Activated naive CD4-positive, alpha-beta T cell treated with anti-CD3 and anti-CD28 coated beads, Interleukin-2, amount 10 ng/mL, durations not matched to agents 7 days and 5 days (primary cell): ENCODE data around the gene CDK11B.
"Not testable (repeated sequence)": the region's sequence is repeated elsewhere in the genome, so short reads cannot be mapped to it uniquely, and the experiment has no call there.

Source experiments
- CTCF ChIA-PET: fragments of 350-600 bp; sonication (Branson Sonifier 250); formaldehyde crosslinking; loops from one replicate; lab custom pipeline; 2021; ENCODE audit warnings: antibody characterized with exemption; lab: Charles Lee
- DNase-seq: peaks from one replicate; pipeline ENCODE4 v3.0.0-alpha.2; 2020
- H3K27ac Mint-ChIP-seq: one replicate; pipeline ENCODE4 v1.8.0; 2021; ENCODE audit warnings: mild to moderate bottlenecking, moderate library complexity, mixed read lengths
- H3K27me3 Mint-ChIP-seq: one replicate; pipeline ENCODE4 v1.8.0; 2021; ENCODE audit warnings: mild to moderate bottlenecking, mixed read lengths
- H3K36me3 Mint-ChIP-seq: one replicate; pipeline ENCODE4 v1.8.0; 2021; ENCODE audit warnings: mixed read lengths
- H3K4me1 Mint-ChIP-seq: one replicate; pipeline ENCODE4 v1.8.0; 2021; ENCODE audit warnings: mixed read lengths
- H3K4me3 Mint-ChIP-seq: one replicate; pipeline ENCODE4 v1.8.0; 2021; ENCODE audit warnings: mild to moderate bottlenecking, moderate library complexity, mixed read lengths
- H3K9me3 Mint-ChIP-seq: one replicate; pipeline ENCODE4 v1.8.0; 2021; ENCODE audit warnings: mixed read lengths

CDK11B gene

GRCh38 chr1:1658583-1659549 lies at the start of gene CDK11B:
Gene CDK11B (minus strand): TSS chr1:1659004. CDS start chr1:1657485, 1,519 bp downstream.
- peaks cover 17% of the 10 kb centered on the region for H3K36me3 Mint-ChIP-seq
- peak within 1 kb of the TSS; percentile 96 for H3K4me3 Mint-ChIP-seq
- CTCF ChIA-PET, H3K9me3 Mint-ChIP-seq, H3K27me3 Mint-ChIP-seq: not testable (repeated sequence)
- peak within 1 kb of the TSS; percentile 100 for H3K27ac Mint-ChIP-seq
- DNase-seq: peak; percentile 95
- peaks cover 20% of the 10 kb centered on the region for H3K4me1 Mint-ChIP-seq

GRCh38 chr1:1707897-1708296 lies 49.1 kb upstream of the CDK11B start:
- H3K27ac Mint-ChIP-seq, H3K36me3 Mint-ChIP-seq, DNase-seq, H3K27me3 Mint-ChIP-seq, H3K9me3 Mint-ChIP-seq, H3K4me1 Mint-ChIP-seq, H3K4me3 Mint-ChIP-seq, CTCF ChIA-PET: not testable (repeated sequence)

GRCh38 chr1:1707241-1707640 lies 48.4 kb upstream of the CDK11B start:
- H3K27ac Mint-ChIP-seq, H3K4me1 Mint-ChIP-seq, H3K36me3 Mint-ChIP-seq, CTCF ChIA-PET, DNase-seq, H3K27me3 Mint-ChIP-seq, H3K9me3 Mint-ChIP-seq, H3K4me3 Mint-ChIP-seq: not testable (repeated sequence)

DNA sequence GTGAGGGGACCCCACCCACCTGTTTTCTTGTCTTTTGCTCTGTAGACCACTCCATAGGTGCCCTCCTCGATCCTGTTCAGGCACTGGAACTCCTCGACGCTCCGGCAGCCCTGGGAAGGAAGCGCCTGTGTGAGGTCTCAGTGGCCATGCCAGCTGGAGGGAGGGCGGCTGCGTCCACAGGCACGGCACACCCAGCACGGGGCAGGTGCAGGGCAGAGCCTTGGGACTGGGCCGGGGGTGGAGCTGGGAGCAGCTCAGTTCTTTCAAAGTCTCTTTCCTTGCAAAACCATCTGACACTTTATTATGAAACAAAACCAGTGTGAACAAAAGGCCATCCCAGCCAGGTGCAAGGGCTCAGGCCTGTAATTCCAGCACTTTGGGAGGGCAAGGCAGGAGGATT lies 46.8 kb upstream of the CDK11B start:
- H3K36me3 Mint-ChIP-seq, DNase-seq, H3K4me3 Mint-ChIP-seq, H3K27me3 Mint-ChIP-seq, H3K27ac Mint-ChIP-seq, H3K9me3 Mint-ChIP-seq, H3K4me1 Mint-ChIP-seq, CTCF ChIA-PET: not testable (repeated sequence)

GRCh38 chr1:1704284-1704957 lies 45.6 kb upstream of the CDK11B start:
- CTCF ChIA-PET, H3K9me3 Mint-ChIP-seq, H3K27ac Mint-ChIP-seq, H3K27me3 Mint-ChIP-seq, DNase-seq, H3K4me1 Mint-ChIP-seq, H3K4me3 Mint-ChIP-seq, H3K36me3 Mint-ChIP-seq: not testable (repeated sequence)

DNA sequence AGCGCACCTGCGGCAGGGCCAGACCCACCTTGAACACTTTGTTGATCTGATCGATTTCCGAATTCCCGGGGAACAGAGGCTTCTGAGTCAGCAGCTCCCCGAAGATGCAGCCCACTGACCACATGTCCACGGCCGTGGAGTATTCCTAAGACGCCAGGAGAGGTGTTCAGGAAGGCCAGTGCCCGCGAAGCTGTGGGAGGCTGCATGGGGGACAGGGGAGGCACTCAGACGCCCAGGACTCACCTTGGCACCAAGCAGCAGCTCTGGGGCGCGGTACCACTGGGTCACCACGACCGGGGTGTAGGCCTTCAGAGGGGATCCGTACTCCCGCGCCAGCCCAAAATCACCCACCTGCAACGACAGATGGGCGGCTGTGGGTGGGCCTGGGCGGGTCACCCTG lies 45.0 kb upstream of the CDK11B start:
- CTCF ChIA-PET: no interaction called here
- Mint-ChIP-seq H3K4me1 (peaks cover 2% of the 10 kb centered on the region), H3K9me3 (no peaks in the 10 kb centered on the region), H3K27ac (no peak overlapping the region), H3K4me3 (no peak overlapping the region), H3K27me3 (peaks cover 4% of the 10 kb centered on the region), H3K36me3 (peaks cover 3% of the 10 kb centered on the region)
- no peak for DNase-seq

DNA sequence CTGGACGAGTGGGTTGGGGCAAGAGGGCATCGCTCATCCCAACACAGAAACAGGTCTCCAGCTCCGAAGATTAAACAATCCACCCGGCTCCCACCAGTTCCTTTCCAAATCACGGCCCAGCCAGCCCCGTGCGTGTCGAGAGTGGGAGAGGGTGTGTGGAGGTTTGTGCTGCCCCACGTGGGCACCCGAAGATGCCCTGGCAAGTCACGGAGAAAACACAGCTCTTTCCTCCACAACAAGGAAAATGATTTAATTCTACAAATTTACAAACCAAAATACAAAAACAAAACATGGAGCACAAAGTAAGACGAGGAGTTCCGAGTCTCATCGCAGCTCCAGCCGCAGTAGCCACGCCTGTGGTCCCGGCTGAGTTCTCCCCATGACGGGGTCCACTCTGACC lies 43.7 kb upstream of the CDK11B start:
- DNase-seq, CTCF ChIA-PET, H3K27me3 Mint-ChIP-seq, H3K27ac Mint-ChIP-seq, H3K9me3 Mint-ChIP-seq, H3K4me1 Mint-ChIP-seq, H3K4me3 Mint-ChIP-seq, H3K36me3 Mint-ChIP-seq: not testable (repeated sequence)

- H3K4me1 Mint-ChIP-seq, H3K27ac Mint-ChIP-seq, CTCF ChIA-PET, H3K9me3 Mint-ChIP-seq, H3K36me3 Mint-ChIP-seq, DNase-seq, H3K27me3 Mint-ChIP-seq, H3K4me3 Mint-ChIP-seq: not testable (repeated sequence)
These were observed 41.8 kb upstream of the CDK11B start for GRCh38 chr1:1700557-1700956.

DNA sequence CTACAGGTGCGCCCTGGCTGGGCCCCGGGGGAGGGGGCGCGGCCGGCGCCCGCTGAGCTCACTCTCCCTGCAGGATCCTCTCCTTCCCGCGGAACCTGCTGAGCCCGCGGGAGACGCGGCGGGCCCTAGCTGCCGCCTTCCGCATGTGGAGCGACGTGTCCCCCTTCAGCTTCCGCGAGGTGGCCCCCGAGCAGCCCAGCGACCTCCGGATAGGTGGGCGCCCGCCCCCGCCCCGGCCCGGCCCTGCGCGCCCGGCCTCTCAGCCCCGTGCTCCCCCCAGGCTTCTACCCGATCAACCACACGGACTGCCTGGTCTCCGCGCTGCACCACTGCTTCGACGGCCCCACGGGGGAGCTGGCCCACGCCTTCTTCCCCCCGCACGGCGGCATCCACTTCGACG lies 41.3 kb upstream of the CDK11B start:
- H3K36me3 Mint-ChIP-seq, H3K4me1 Mint-ChIP-seq, CTCF ChIA-PET, H3K27ac Mint-ChIP-seq, H3K27me3 Mint-ChIP-seq, DNase-seq, H3K9me3 Mint-ChIP-seq, H3K4me3 Mint-ChIP-seq: not testable (repeated sequence)

DNA sequence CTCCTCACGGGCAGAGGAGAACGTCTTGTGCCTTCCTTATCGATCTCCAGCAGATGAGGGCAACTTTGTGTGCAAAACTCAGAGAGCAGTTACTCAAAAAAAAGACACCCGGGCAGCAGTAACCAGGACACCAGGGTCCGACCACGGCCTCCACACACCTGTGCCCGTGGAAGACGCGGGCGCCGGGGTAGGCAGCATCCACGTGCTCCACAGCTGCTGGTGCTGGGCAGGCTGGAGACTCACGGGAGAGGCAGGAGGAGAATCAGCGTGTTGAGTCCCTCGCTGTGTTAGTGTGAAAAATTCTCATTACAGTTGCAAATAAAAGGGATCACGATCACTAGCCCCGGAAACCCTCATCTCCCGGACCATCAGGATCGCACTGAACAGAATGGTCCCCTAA lies 40.3 kb upstream of the CDK11B start:
- H3K9me3 Mint-ChIP-seq, CTCF ChIA-PET, H3K4me1 Mint-ChIP-seq, H3K27ac Mint-ChIP-seq, DNase-seq, H3K4me3 Mint-ChIP-seq, H3K27me3 Mint-ChIP-seq, H3K36me3 Mint-ChIP-seq: not testable (repeated sequence)

DNA sequence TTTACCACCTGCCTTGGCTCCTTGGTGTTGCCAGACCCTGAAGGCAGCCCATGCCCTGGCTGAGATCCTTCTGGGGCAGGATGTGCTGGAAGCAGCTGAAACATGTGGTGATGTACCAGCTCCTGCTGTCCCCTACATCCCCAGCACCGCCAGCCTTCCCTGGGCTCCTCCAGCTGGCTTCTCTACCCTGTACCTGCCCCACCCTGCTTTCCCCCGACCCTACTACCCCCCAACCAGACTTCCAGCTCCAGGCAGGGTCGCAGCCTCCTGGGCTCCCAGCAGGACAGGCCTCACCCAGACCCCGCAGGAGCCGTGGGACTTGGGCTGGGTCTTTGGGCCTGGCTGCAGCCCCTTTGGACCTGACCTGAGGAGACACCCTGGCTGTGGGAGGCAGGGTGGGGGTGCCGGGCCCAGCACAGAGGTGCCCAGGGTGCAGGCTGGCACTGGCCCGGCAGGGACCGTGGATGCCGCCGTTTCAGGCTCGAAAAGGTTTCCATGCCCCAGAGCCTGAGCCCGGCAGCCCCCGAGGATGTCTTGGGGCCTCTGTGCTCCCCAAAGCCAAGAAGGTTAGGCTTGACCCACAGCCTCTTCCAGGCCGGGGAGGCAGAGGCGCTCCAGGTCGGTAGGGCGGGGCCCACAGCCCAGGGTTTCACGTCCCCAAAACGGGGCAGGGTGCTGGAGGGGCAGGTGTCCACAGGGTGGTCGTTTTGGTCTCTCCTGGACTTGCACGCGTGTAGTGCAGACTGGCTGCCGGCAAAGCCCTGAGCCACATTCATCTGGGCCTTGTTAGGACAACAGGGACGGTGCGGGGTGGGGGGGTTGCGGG lies 38.8 kb upstream of the CDK11B start:
- H3K9me3 Mint-ChIP-seq, DNase-seq, H3K4me3 Mint-ChIP-seq, CTCF ChIA-PET, H3K36me3 Mint-ChIP-seq, H3K27ac Mint-ChIP-seq, H3K27me3 Mint-ChIP-seq, H3K4me1 Mint-ChIP-seq: not testable (repeated sequence)

DNA sequence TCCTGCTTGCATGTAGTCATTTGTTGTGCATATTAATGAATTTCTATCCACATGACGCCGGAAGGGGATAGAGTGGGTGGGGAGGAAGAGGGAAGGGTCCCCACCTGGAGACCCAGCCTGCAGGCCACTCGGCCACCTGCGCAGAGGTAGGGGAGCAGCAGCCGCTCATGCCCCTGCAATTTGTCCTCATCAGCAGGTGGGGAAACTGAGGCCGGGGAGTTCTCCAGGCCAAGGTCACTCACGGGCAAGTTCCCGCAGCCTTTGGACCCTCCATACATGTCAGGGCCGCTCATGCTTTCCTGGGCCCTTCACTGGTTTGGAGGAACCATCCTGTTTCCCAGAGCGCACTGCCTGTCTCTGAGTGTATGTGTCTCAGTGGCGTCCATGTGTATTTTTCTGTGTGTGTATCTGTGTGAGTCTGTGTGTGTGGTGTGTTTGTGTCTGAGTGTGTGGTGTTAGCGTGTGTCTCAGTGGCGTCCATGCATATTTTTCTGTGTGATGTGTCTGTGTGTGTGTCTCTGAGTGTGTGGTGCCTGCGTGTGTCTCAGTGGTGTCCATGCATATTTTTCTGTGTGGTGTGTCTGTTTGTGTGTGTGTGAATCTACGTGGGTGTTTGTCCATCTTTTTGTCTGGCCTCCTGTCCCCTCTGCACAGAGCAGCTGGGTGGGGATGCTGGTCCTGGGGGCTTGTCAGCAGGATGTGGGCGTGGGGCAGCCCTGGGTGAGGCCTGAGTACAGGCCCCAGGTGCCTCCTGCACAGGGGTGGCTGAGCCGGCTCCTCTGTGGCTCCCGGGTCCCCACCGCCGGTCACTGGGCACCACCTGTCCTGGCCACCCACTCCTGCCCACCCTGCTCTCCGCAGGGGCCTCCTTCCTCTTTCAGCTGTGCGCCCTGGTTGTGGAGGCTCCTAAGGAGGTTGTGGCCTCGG lies 37.9 kb upstream of the CDK11B start:
- H3K36me3 Mint-ChIP-seq, H3K27me3 Mint-ChIP-seq, H3K9me3 Mint-ChIP-seq, H3K27ac Mint-ChIP-seq, DNase-seq, H3K4me3 Mint-ChIP-seq, CTCF ChIA-PET, H3K4me1 Mint-ChIP-seq: not testable (repeated sequence)

DNA sequence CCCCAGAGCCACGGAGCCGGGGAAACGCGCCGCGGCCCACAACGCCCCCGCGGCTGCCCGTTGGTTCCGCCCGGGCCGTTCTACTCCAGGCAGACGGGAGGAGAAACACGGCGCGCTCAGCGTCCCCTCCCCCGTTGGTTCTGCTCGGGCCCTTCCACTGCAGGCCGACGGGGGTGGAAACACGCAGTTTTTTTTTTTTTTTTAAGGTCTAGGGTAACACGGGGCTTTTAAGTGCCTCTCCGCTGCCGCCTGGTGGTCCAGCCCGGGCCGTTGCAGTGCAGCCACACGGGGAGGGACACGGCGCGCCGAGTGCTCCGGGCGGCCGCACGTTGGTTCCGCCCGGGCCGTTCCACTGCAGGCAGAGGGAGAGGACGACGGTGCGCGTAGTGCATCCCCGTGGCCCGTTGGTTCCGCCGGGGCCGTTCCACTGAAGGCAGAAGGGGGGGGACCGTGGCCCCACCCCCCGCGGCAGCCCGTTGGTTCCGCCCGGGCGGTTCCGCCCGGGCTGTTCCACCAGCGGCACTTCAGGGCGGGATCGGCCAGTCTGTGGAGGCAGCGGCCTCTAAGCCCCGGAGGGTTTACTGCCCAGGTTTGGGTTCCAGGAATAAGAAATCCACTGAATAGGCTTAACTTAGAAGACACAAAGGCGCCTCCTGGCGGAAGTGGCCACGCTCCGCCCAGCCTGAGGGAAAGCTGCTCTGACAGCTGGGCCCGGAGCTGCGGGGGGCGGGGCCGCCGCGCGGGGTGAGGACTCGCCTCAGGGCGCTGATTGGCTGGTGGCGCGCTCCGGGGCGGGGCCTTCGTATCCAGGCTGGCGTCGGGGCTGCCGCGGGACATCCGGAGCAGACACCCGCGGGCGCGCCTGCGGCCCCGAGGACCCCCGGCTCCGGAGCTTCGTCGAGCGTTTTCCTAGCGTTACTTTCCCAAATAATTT lies 34.2 kb upstream of the CDK11B start, which contains the start of gene SLC35E2B:
TSS of gene SLC35E2B (minus strand) at position 82 of the 934 bp plus-strand sequence. CDS start 16,096 bp downstream, outside the sequence.
- Mint-ChIP-seq H3K4me3 (peak within 1 kb of the TSS; percentile 78), H3K4me1 (peaks cover 17% of the 10 kb centered on the region), H3K27ac (peak within 1 kb of the TSS; percentile 98)
- DNase-seq: peak; percentile 95
- H3K36me3 Mint-ChIP-seq, CTCF ChIA-PET, H3K9me3 Mint-ChIP-seq, H3K27me3 Mint-ChIP-seq: not testable (repeated sequence)
